NAMALWA (cell line): ENCODE data around the gene AUH.

Experiments used
- DNase-seq: peaks from one replicate; pipeline ENCODE4 v3.0.0-alpha.2; 2015; ENCODE audit warnings: low spot score

AUH gene

DNA sequence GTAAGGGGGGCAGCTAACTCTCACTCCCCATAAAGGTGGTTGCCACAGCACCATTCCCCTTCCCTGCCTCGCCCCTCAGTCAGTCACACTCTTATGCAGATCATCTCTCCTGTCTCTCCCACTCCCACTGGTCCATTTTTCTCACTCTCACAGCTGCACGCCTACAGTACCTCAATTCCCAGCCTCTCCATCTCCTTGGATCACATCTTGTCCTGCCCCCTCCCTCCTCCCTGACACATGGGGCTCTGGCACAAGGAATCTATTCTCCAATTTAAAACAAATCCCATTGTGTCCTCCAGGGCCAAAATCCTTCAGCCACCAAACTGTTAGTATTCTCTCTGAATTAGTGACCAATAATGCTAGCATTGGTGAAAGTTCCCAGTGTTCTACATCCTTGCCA, 114.4 kb downstream of the AUH start:
- DNase-seq: no peak

DNA sequence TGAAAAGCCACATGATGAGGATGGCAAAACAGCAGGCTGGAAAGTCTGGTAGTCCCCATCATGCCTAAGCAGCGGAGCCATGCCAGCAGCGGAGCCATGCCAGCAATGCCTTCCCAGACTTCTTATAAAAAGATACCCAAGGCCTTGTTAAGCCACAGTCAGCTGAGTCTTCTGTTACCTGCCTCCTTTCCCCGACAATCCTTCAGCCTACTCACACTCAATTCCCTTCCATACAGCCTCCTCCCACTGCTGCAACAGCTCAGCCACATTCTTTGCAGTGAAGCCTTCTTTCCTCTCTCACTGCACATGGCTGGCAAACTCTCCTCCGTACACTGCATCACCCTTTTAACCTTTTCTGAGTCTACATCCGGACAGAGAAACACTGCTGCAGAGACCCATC, 114.9 kb downstream of the AUH start:
- no peak for DNase-seq

DNA sequence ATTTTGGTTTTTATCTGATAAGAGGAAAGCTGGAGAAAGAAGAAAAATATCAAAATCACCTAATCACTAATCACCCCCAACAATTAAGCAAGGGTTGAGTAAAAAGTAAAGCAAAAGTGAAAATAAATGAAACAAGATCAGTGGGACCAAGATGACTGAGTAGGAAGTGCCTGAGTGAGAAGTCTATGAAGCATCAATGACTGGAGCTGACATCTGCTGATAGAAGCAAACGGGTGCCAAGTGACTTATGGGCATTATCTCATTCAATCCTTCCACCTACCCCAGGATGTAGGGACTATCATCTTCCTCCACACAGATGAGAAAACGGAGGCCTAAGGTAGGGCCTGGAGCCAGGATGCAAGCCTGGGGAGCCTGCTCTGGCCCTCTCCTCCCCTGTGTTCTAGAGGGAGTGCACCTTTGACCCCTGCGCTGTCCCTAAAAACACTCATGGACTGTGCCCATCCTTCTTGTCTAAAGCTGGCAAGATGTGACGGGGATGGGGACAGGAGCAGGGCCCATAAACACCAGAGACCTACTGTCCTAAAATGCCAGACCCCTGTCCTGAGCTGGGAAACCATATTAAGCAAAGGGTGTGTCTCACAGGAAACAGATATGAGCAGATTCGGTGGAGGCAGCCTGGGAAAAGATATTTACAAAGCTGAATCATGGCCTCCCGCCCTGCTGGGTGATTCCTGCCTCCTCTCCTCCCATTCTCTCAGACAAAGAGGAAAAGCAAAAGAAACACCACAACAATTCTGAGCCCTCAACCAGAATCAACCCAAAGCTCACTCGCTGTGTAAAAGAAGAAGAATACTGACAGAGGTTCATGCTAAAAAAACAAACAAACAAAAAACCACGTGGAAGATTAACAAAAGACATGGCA, 116.0 kb downstream of the AUH start:
- no peak for DNase-seq

DNA sequence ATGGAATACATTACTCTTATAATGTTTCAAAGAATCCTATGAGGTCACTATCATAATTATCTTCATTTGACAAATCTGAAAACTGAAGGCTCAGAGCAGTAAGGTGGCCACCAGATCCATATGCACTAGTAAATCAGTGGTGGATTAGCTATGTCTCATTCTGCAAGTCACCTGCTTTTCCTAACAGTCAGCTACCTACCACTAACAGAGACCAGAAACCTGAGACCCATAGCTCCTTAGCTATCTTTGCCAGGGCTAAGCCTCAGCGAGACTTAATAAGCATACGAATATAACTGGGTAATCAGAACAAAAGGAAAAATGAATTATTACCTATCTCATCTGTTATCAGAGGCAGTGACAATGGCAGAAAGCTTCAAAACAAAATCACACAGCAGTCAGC, 118.7 kb downstream of the AUH start:
- no peak for DNase-seq

DNA sequence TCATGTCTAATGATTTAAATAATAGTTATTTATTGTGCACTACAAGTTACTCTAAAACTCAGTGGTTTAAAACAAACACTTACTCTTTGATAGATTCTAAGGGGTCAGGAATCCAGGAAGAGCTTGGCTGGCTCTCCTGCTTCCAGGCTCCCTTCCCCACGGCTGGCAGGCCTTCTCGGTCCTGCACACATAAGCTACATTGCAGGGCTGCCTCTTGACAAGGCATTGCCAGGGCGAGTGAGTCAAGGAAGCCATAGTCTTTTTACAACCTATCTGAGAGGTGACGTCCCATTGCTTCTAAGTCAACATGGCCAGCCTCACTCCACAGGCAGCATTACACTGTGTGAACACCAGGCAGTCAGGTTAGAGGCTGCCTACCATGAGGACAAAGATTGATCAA, 119.8 kb downstream of the AUH start:
- no peak for DNase-seq

DNA sequence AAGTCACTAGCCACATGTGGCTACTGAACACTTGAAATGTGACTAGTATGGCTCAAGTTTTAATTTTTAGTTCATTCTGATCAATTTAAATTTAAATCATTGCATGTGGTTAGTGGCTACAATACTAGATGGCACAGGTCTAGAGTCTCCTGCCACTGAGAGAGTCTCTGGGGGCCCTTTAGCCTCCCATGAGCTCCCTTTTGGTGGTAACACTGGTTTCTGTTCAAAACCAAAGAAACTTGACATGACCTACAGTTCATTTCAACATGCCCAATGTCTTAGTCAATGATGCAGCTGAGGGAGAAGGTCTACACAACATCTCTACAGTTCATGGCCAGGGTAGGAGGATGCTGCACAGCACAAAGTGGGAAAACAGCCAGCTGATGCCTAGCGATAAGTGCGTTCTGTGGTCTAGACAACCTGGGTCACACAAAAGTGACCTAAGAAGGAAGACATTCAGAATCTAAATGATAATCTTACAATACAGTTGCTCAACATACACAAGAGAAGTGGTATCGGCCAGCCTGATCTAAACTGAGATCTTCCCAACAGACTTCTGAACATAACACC, 121.0 kb downstream of the AUH start:
- no peak for DNase-seq

DNA sequence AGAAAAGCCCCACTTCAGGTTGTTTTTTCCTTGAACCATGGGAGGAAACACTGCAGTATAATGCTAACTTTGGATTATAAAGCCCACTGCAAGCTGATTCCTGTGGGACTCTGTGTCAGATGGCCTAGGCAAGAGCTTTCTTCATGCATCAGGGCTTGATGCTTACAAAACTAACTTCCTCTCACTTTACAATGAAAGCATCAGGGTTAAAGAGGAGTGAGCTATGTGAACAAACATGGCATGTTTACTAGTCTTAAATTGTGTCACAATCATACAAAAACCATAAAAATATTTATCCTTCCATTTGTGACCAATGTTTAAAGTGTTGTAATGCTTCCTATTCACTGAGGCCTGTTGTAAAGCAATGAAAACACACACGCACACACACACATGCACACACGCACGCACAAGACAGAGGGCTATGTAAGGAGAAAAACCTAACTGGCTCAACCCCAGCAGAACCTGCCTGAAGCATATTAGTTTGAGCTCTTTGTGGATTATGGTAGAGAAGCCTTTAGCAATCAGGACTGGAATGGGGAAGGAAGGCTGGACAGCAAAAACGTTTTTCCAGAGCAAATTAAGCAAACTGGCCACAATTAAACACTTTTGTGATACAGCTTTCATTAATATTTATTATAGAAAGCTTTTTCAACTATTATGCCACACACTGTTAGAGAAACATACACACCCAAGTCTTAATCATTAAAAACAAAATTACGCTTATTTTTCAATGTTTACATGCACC, 122.2 kb downstream of the AUH start:
- DNase-seq: no peak

GRCh38 chr9:91234523-91234922, 127.2 kb downstream of the AUH start:
- DNase-seq: no peak

DNA sequence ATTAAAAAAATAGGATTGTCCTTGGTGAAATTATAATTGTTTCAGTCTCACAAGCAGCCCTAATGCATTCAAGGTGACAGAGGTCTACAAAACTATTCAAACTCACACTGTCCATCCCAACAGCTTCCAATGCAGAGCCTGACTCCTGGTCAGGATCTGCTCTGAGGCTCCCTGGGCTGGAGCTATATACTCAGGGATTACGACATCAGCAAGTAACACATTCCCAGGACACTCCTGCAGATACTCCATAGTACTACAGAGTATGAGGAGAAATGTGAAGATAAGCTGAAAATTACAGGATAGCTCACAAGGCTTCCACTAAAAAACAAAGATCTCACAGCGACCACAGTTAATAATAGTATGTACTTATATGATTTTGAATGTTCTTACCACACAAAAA, 130.1 kb downstream of the AUH start:
- no peak for DNase-seq

GRCh38 chr9:91223000-91223399, 138.7 kb downstream of the AUH start:
- no peak for DNase-seq

DNA sequence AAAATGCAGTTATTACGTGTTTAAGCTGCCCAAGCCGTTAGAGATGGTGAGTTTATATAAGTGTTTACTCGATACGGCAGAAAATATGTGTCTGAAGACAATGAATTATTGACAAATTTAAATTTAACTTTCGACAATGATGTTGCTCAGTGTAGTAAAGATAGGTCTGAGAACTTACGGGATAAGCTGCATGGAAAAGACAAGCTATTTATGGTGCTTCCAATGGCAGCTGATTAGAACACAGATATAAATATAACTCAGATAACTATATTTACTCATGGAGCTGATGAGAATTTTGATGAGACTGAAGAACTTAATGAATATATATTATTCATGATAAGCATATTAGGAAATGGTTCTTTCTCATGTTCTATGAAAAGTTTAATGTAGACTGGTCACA, 139.3 kb downstream of the AUH start:
- no peak for DNase-seq

- no peak for DNase-seq
Measured at GRCh38 chr9:91221332-91221731, 140.4 kb downstream of the AUH start.

GRCh38 chr9:91220491-91221135, 141.1 kb downstream of the AUH start:
- no peak for DNase-seq

DNA sequence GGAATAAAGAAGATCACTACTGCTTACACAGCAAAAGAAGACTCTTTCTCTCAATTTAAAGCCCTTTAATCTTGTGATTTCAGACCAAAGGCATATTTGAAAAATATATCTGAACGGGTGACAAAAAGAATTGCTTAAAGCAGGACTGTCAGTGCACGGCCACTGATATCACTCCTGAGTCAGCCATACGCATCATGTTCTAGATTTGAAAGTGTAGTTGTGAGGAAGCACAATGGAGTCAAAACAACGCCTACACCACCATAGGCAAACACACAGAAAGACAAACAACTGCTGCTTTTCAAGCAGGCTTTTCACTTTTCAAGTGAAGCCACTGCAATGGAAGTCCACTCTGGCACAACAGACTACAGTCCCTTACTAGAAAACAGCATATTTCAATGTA, 141.7 kb downstream of the AUH start:
- no peak for DNase-seq

DNA sequence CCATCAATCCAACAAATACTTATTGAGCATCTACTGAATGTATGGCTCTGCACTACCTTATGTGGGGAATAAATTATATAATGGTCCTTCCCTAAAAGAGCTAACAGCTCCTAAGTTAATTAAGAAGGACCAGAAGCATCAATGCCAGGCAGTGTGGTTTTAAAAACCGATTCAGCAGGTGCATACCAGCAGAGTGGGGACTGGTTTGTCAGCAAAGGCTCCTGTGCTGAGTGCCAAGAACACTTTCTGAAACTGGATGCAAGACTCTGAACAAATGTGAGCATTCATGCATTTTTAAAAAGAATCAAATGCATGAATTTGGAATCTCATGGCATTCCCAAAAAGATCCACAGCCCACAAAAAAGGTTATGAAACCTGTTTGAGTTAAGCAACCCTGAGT, 142.2 kb downstream of the AUH start:
- DNase-seq: no peak

DNA sequence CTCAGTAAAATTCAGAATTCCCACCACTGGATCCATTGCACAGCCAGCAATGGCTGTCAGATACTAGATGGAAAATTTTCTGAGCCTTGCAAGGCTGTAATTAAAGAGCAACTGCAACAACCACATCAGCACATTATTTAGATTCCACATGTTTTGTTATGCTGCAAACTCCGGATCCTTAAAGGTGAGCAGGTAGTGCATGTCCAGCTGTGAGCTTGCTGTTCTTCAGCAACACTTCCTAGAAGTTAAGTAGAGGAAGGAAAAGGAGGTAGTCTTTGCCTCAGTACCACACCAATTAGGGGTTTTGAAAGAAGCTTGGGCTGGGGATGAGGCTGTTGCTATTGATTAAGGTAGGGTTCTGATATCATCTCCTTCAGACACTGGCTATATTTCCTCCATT, 144.3 kb downstream of the AUH start:
- DNase-seq: no peak

GRCh38 chr9:91214867-91215266, 146.9 kb downstream of the AUH start:
- no peak for DNase-seq

- DNase-seq: no peak
Measured at GRCh38 chr9:91214086-91214485, 147.6 kb downstream of the AUH start.

DNA sequence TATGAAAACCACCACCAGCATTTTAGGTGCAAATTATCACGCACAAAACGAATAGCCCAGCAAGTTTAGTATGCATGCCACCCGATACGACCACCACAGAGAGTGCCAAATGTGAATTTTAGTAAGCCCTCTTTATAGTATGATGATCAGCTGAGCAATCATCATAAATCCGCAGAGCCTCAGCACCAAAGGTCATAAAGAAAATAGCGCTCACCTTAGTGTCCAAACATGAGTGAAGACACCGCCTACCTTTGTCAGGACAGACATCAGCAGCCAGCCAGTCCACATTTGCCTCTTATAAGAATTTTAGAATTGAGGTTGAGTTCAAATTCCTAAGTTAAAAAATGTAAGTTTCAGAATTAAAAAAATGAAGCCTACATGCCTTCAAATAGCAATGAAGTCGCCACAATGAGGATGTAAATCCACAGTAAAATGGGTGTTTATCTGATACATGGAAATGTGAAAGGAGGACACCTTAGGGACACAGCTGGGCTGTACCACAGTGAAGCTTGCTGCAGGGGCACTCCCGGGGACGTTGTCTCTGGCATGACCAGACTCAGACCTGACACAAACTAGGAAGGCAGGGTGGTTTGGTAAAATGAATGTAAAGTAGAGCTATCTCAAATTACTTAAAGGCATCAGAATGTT, 149.0 kb downstream of the AUH start:
- DNase-seq: no peak

DNA sequence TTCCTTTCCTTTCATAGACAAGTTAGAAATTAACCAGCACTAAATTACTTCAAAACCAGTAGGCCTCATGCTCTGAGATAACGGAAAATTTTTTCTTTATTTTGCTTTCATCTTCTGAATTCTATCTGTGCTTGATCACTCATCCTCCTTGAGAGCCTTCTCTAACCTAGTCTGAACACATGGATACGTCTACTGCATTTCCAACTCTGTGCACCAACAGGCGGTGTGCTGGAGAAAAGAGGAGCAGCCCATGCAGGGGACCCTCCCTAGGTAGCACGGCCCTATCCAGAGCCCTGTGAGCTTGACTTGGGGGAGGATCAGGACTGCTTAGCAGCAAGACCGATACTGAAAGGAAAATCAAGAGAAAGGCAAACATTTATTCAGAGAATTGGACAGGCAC, 149.8 kb downstream of the AUH start:
- no peak for DNase-seq

DNA sequence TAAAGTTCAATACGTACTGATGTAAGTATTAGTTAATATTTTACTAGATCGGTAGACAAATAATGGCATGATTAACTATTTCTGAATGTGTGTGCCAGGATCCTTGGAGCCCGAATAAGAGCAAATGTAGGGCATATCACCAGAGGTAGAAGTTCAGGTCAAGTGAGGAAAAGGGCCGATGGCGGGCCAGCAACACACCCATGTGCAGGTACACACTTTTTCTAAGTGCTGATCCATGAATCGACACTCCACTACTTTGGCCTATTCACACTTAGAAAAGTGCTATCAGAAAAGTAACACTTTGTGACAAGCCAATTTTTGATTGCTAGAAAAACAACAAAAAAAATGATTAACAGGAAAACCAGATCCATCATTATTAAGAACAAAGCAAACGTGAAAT, 150.3 kb downstream of the AUH start:
- DNase-seq: no peak

- DNase-seq: no peak
Measured at GRCh38 chr9:91210318-91210717, 151.4 kb downstream of the AUH start.
